HG03108 (cell line): Measurements from ENCODE around the gene KCNJ1.

Experiments
- ATAC-seq: cut with Tn5 transposase; IDR thresholded peaks from one replicate; pipeline ENCODE4 v1.9.1; 2021; ENCODE audit warnings: moderate library complexity; ENCODE audit not compliant: unreplicated experiment

The KCNJ1 gene

GRCh38 chr11:128901653-128902514 is 34.8 kb upstream of the KCNJ1 start:
- ATAC-seq = no peak

GRCh38 chr11:128900468-128900867 is 33.4 kb upstream of the KCNJ1 start:
- ATAC-seq = no peak

GRCh38 chr11:128898580-128899344 is 31.7 kb upstream of the KCNJ1 start:
- ATAC-seq = no peak

GRCh38 chr11:128897826-128898225 is 30.7 kb upstream of the KCNJ1 start:
- no peak for ATAC-seq

- ATAC-seq = no peak
Observed at GRCh38 chr11:128896356-128896755, 29.3 kb upstream of the KCNJ1 start.

- no peak for ATAC-seq
Observed at GRCh38 chr11:128895526-128895925, 28.4 kb upstream of the KCNJ1 start.

- ATAC-seq = no peak
Observed at GRCh38 chr11:128894685-128895084, 27.6 kb upstream of the KCNJ1 start.

- ATAC-seq = no peak
Observed at GRCh38 chr11:128894286-128894681, 27.2 kb upstream of the KCNJ1 start.

- ATAC-seq = peak; percentile 72
Observed at GRCh38 chr11:128893578-128894285, 26.6 kb upstream of the KCNJ1 start.

GRCh38 chr11:128892866-128893565 is 25.9 kb upstream of the KCNJ1 start:
- no peak for ATAC-seq

- ATAC-seq = no peak
Observed at GRCh38 chr11:128891913-128892398, 24.9 kb upstream of the KCNJ1 start.

- ATAC-seq = no peak
Observed at GRCh38 chr11:128890543-128891368, 23.7 kb upstream of the KCNJ1 start, which contains the start of gene KCNJ5. Gene KCNJ5 (plus strand): TSS chr11:128891356. CDS start chr11:128911274, 19,918 bp downstream.

GRCh38 chr11:128890216-128890542 is 23.1 kb upstream of the KCNJ1 start:
- no peak for ATAC-seq

- ATAC-seq = no peak
Observed at GRCh38 chr11:128889657-128890213, 22.6 kb upstream of the KCNJ1 start.

GRCh38 chr11:128888034-128888985 is 21.2 kb upstream of the KCNJ1 start:
- no peak for ATAC-seq

GRCh38 chr11:128886406-128887124 is 19.5 kb upstream of the KCNJ1 start:
- ATAC-seq = no peak

- ATAC-seq = peak; percentile 85
Observed at GRCh38 chr11:128884703-128885338, 17.7 kb upstream of the KCNJ1 start.
